ENCODE results near the gene ASMTL. TPM values are rescaled to one million over a fixed set of nuclear protein-coding genes. Genes with fewer than 3 reads are reported as not detected.

The ASMTL gene
- total RNA-seq, 1 experiment from 2014 or later, result 18.4 TPM

GRCh38 chrX:1442724-1443367, 9.9 kb downstream of the ASMTL start:
- Histone ChIP-seq H3K27ac (ENCODE audit: low read length) (no peak overlapping the region), H3K27me3 (ENCODE audit: low read length) (no peaks in the 10 kb centered on the region), H3K4me2 (ENCODE audit: low read depth, low read length, poor library complexity, severe bottlenecking) (no peak overlapping the region), H3K4me1 (ENCODE audit: low read length) (no peaks in the 10 kb centered on the region), H3K4me3 (ENCODE audit: low read length) (no peak overlapping the region), H3K9me2 (replicated peaks; ENCODE audit: insufficient read depth, low read length) (no peaks in the 10 kb centered on the region), H4K20me1 (ENCODE audit: insufficient read depth, low read depth, low read length) (0 out of 2 replicates have a peak, but pooled peaks cover 9% of the 10 kb centered on the region), H3K9ac (ENCODE audit: low read length) (no peak overlapping the region), H3K36me3 (ENCODE audit: insufficient read depth, low read length) (peaks cover 59% of the 10 kb centered on the region), H2AFZ (ENCODE audit: low read length) (no peak overlapping the region), H3K79me2 (ENCODE audit: low read length) (peaks cover 65% of the 10 kb centered on the region), H3K9me3 (ENCODE audit: low read length) (no peaks in the 10 kb centered on the region)
- no peak for DNase-seq

GRCh38 chrX:1442016-1442665, 10.6 kb downstream of the ASMTL start:
- DNase-seq, result no peak
- H3K4me2 ChIP-seq (ENCODE audit: low read depth, low read length, poor library complexity, severe bottlenecking), result no peak overlapping the region
- no peak overlapping the region for H2AFZ ChIP-seq (ENCODE audit: low read length)
- H3K79me2 ChIP-seq (ENCODE audit: low read length), result peaks cover 58% of the 10 kb centered on the region
- no peaks in the 10 kb centered on the region for H3K4me1 ChIP-seq (ENCODE audit: low read length)
- no peaks in the 10 kb centered on the region for H3K9me2 ChIP-seq (replicated peaks; ENCODE audit: insufficient read depth, low read length)
- no peak overlapping the region for H3K4me3 ChIP-seq (ENCODE audit: low read length)
- peaks cover 52% of the 10 kb centered on the region for H3K36me3 ChIP-seq (ENCODE audit: insufficient read depth, low read length)
- no peaks in the 10 kb centered on the region for H3K9me3 ChIP-seq (ENCODE audit: low read length)
- H3K27me3 ChIP-seq (ENCODE audit: low read length), result no peaks in the 10 kb centered on the region
- no peak overlapping the region for H3K27ac ChIP-seq (ENCODE audit: low read length)
- H3K9ac ChIP-seq (ENCODE audit: low read length), result no peak overlapping the region
- H4K20me1 ChIP-seq (ENCODE audit: insufficient read depth, low read depth, low read length), result 0 out of 2 replicates have a peak, but pooled peaks cover 9% of the 10 kb centered on the region

GRCh38 chrX:1440506-1440905, 12.2 kb downstream of the ASMTL start:
- Histone ChIP-seq H3K27ac (ENCODE audit: low read length) (no peak overlapping the region), H3K4me1 (ENCODE audit: low read length) (no peaks in the 10 kb centered on the region), H3K4me3 (ENCODE audit: low read length) (no peak overlapping the region), H2AFZ (ENCODE audit: low read length) (no peak overlapping the region), H3K36me3 (ENCODE audit: insufficient read depth, low read length) (peaks cover 50% of the 10 kb centered on the region), H3K9me3 (ENCODE audit: low read length) (no peaks in the 10 kb centered on the region), H3K9ac (ENCODE audit: low read length) (no peak overlapping the region), H3K27me3 (ENCODE audit: low read length) (no peaks in the 10 kb centered on the region), H4K20me1 (ENCODE audit: insufficient read depth, low read depth, low read length) (0 out of 2 replicates have a peak, but pooled peaks cover 17% of the 10 kb centered on the region), H3K79me2 (ENCODE audit: low read length) (peaks cover 49% of the 10 kb centered on the region), H3K4me2 (ENCODE audit: low read depth, low read length, poor library complexity, severe bottlenecking) (no peak overlapping the region), H3K9me2 (replicated peaks; ENCODE audit: insufficient read depth, low read length) (no peaks in the 10 kb centered on the region)
- no peak for DNase-seq

- H3K9ac ChIP-seq (ENCODE audit: low read length), result no peak overlapping the region
- no peaks in the 10 kb centered on the region for H3K27me3 ChIP-seq (ENCODE audit: low read length)
- no peaks in the 10 kb centered on the region for H3K4me1 ChIP-seq (ENCODE audit: low read length)
- H2AFZ ChIP-seq (ENCODE audit: low read length), result no peak overlapping the region
- no peak overlapping the region for H3K4me3 ChIP-seq (ENCODE audit: low read length)
- no peak overlapping the region for H3K4me2 ChIP-seq (ENCODE audit: low read depth, low read length, poor library complexity, severe bottlenecking)
- H3K9me3 ChIP-seq (ENCODE audit: low read length), result no peaks in the 10 kb centered on the region
- 0 out of 2 replicates have a peak, but pooled peaks cover 8% of the 10 kb centered on the region for H4K20me1 ChIP-seq (ENCODE audit: insufficient read depth, low read depth, low read length)
- no peaks in the 10 kb centered on the region for H3K9me2 ChIP-seq (replicated peaks; ENCODE audit: insufficient read depth, low read length)
- no peak overlapping the region for H3K27ac ChIP-seq (ENCODE audit: low read length)
- H3K79me2 ChIP-seq (ENCODE audit: low read length), result peaks cover 10% of the 10 kb centered on the region
- DNase-seq, result no peak
- peaks cover 22% of the 10 kb centered on the region for H3K36me3 ChIP-seq (ENCODE audit: insufficient read depth, low read length)
These were observed 17.3 kb downstream of the ASMTL start for GRCh38 chrX:1435241-1435895.

GRCh38 chrX:1434871-1435240, 17.9 kb downstream of the ASMTL start:
- peaks cover 25% of the 10 kb centered on the region for H3K36me3 ChIP-seq (ENCODE audit: insufficient read depth, low read length)
- peaks cover 8% of the 10 kb centered on the region; the same call in 1 of the 2 replicates for H3K79me2 ChIP-seq (ENCODE audit: low read length)
- H2AFZ ChIP-seq (ENCODE audit: low read length), result no peak overlapping the region
- no peak overlapping the region for H3K4me2 ChIP-seq (ENCODE audit: low read depth, low read length, poor library complexity, severe bottlenecking)
- H3K9me3 ChIP-seq (ENCODE audit: low read length), result no peaks in the 10 kb centered on the region
- 0 out of 2 replicates have a peak, but pooled peaks cover 8% of the 10 kb centered on the region for H4K20me1 ChIP-seq (ENCODE audit: insufficient read depth, low read depth, low read length)
- H3K9me2 ChIP-seq (replicated peaks; ENCODE audit: insufficient read depth, low read length), result no peaks in the 10 kb centered on the region
- no peaks in the 10 kb centered on the region for H3K4me1 ChIP-seq (ENCODE audit: low read length)
- H3K9ac ChIP-seq (ENCODE audit: low read length), result no peak overlapping the region
- no peak for DNase-seq
- H3K27me3 ChIP-seq (ENCODE audit: low read length), result no peaks in the 10 kb centered on the region
- H3K4me3 ChIP-seq (ENCODE audit: low read length), result no peak overlapping the region
- H3K27ac ChIP-seq (ENCODE audit: low read length), result no peak overlapping the region

GRCh38 chrX:1433646-1434357, 18.9 kb downstream of the ASMTL start:
- Histone ChIP-seq H3K9me2 (replicated peaks; ENCODE audit: insufficient read depth, low read length) (no peaks in the 10 kb centered on the region), H3K36me3 (ENCODE audit: insufficient read depth, low read length) (peaks cover 24% of the 10 kb centered on the region), H3K27ac (ENCODE audit: low read length) (no peak overlapping the region), H3K27me3 (ENCODE audit: low read length) (no peaks in the 10 kb centered on the region), H3K4me1 (ENCODE audit: low read length) (no peaks in the 10 kb centered on the region), H3K4me3 (ENCODE audit: low read length) (no peak overlapping the region), H2AFZ (ENCODE audit: low read length) (no peak overlapping the region), H3K79me2 (ENCODE audit: low read length) (peaks cover 8% of the 10 kb centered on the region; the same call in 1 of the 2 replicates), H3K9me3 (ENCODE audit: low read length) (no peaks in the 10 kb centered on the region), H3K9ac (ENCODE audit: low read length) (no peak overlapping the region), H3K4me2 (ENCODE audit: low read depth, low read length, poor library complexity, severe bottlenecking) (no peak overlapping the region), H4K20me1 (ENCODE audit: insufficient read depth, low read depth, low read length) (0 out of 2 replicates have a peak, but pooled peaks cover 8% of the 10 kb centered on the region)
- DNase-seq, result no peak

- Histone ChIP-seq H3K27me3 (ENCODE audit: low read length) (no peaks in the 10 kb centered on the region), H3K9me2 (replicated peaks; ENCODE audit: insufficient read depth, low read length) (no peaks in the 10 kb centered on the region), H3K4me2 (ENCODE audit: low read depth, low read length, poor library complexity, severe bottlenecking) (no peak overlapping the region), H3K9ac (ENCODE audit: low read length) (no peak overlapping the region), H3K9me3 (ENCODE audit: low read length) (no peaks in the 10 kb centered on the region), H3K36me3 (ENCODE audit: insufficient read depth, low read length) (peaks cover 29% of the 10 kb centered on the region), H2AFZ (ENCODE audit: low read length) (no peak overlapping the region), H4K20me1 (ENCODE audit: insufficient read depth, low read depth, low read length) (no peaks in the 10 kb centered on the region), H3K4me3 (ENCODE audit: low read length) (no peak overlapping the region), H3K27ac (ENCODE audit: low read length) (no peak overlapping the region), H3K79me2 (ENCODE audit: low read length) (no peaks in the 10 kb centered on the region), H3K4me1 (ENCODE audit: low read length) (no peaks in the 10 kb centered on the region)
- no peak for DNase-seq
These were observed 22.3 kb downstream of the ASMTL start for GRCh38 chrX:1430451-1430850.

GRCh38 chrX:1427756-1428155, 25.0 kb downstream of the ASMTL start:
- H2AFZ ChIP-seq (ENCODE audit: low read length), result no peak overlapping the region
- DNase-seq, result no peak
- no peaks in the 10 kb centered on the region; the same call in 1 of the 2 replicates for H3K9me3 ChIP-seq (ENCODE audit: low read length)
- H3K4me2 ChIP-seq (ENCODE audit: low read depth, low read length, poor library complexity, severe bottlenecking), result no peak overlapping the region
- H3K4me3 ChIP-seq (ENCODE audit: low read length), result no peak overlapping the region
- H3K9ac ChIP-seq (ENCODE audit: low read length), result no peak overlapping the region
- no peaks in the 10 kb centered on the region for H3K4me1 ChIP-seq (ENCODE audit: low read length)
- no peak overlapping the region for H3K27ac ChIP-seq (ENCODE audit: low read length)
- H3K36me3 ChIP-seq (ENCODE audit: insufficient read depth, low read length), result peaks cover 43% of the 10 kb centered on the region
- H3K27me3 ChIP-seq (ENCODE audit: low read length), result no peaks in the 10 kb centered on the region
- no peaks in the 10 kb centered on the region for H3K79me2 ChIP-seq (ENCODE audit: low read length)
- no peaks in the 10 kb centered on the region for H4K20me1 ChIP-seq (ENCODE audit: insufficient read depth, low read depth, low read length)
- no peaks in the 10 kb centered on the region for H3K9me2 ChIP-seq (replicated peaks; ENCODE audit: insufficient read depth, low read length)
